Lower leg skin (tissue), 4 donors: ENCODE results near the gene RSKR. TPM values are rescaled to one million over a fixed set of nuclear protein-coding genes. Genes with fewer than 3 reads are reported as not detected.
"Not testable (repeated sequence)": the region's sequence is repeated elsewhere in the genome, so short reads cannot be mapped to it uniquely, and the experiment has no call there.

Experiments
- DNase-seq, 2 donors: peaks; one replicate each; pipeline ENCODE4 v3.0.0-alpha.2; 2019; ENCODE audit warnings: low spot score in 2 of 2
- H3K4me3 ChIP-seq: fragments of 200-600 bp; sonication (generic); 2 replicates; pipeline ENCODE4 v1.5.1; 2017; ENCODE audit warnings: mild to moderate bottlenecking, low read depth; ENCODE audit not compliant: poor library complexity, severe bottlenecking
- POLR2A ChIP-seq, 2 donors: fragments of 450-650 bp; IDR thresholded peaks; one replicate each; pipeline ENCODE4 v1.6.1; 2016 to 2017; ENCODE audit warnings: antibody characterized with exemption in 2 of 2, mild to moderate bottlenecking in 1 of 2, moderate library complexity in 1 of 2
- WGBS, 2 donors: methylation state at CpG; one replicate each; pipeline ENCODE4 v1.1.5; 2018; 5-methylcytosine and 5-hydroxymethylcytosine counted together
- intact Hi-C: fragments of 100-400 bp; cut with DNase I; formaldehyde crosslinking; loops from one replicate; pipeline ENCODE4 v1.15.0; 2023; ENCODE audit warnings: low total_unique reads
- total RNA-seq, 4 donors: library from RNA; depleted of rRNA; stranded (reverse); fragments of >200 nt; gene quantifications; one replicate each; pipeline ENCODE4 v1.1.0, GENCODE V29; 2016
- TF ChIP-seq, protein P1 (sequence below), 3 donors: fragments of 450-650 bp; IDR thresholded peaks; one replicate each; pipeline ENCODE4 v1.5.1; 2016; ENCODE audit warnings: antibody characterized with exemption in 3 of 3, mild to moderate bottlenecking in 3 of 3, moderate library complexity in 2 of 3

RSKR gene
- 1 to 10 TPM; 6.7 to 8.7 (median 6.9) TPM for total RNA-seq

- no peak for TF ChIP-seq POLR2A (IDR thresholded peaks at IDR 0.05)
- TF ChIP-seq, protein P1, sequence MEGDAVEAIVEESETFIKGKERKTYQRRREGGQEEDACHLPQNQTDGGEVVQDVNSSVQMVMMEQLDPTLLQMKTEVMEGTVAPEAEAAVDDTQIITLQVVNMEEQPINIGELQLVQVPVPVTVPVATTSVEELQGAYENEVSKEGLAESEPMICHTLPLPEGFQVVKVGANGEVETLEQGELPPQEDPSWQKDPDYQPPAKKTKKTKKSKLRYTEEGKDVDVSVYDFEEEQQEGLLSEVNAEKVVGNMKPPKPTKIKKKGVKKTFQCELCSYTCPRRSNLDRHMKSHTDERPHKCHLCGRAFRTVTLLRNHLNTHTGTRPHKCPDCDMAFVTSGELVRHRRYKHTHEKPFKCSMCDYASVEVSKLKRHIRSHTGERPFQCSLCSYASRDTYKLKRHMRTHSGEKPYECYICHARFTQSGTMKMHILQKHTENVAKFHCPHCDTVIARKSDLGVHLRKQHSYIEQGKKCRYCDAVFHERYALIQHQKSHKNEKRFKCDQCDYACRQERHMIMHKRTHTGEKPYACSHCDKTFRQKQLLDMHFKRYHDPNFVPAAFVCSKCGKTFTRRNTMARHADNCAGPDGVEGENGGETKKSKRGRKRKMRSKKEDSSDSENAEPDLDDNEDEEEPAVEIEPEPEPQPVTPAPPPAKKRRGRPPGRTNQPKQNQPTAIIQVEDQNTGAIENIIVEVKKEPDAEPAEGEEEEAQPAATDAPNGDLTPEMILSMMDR (IDR thresholded peaks at IDR 0.05), result no peak
- 66 to 75% methylated on average over 5 of the region's 5 CpGs for WGBS, 2 donors
- intact Hi-C loops, result no loop called here
- DNase-seq, result no peak
- H3K4me3 ChIP-seq, result no peak within 1 kb of the TSS
Measured at GRCh38 chr17:28613931-28614381, at the start of gene RSKR. RSKR (minus strand) TSS chr17:28614185; CDS start chr17:28614161, 24 bp downstream.

GRCh38 chr17:28663723-28664122, 49.7 kb upstream of the RSKR start:
- intact Hi-C loops, result no loop called here
- peak in 1 of 2 donors; percentile 13 for DNase-seq
- no peak for TF ChIP-seq POLR2A (IDR thresholded peaks at IDR 0.05)
- TF ChIP-seq, protein P1 (IDR thresholded peaks at IDR 0.05), result no peak
- H3K4me3 ChIP-seq, result no peak overlapping the region

DNA sequence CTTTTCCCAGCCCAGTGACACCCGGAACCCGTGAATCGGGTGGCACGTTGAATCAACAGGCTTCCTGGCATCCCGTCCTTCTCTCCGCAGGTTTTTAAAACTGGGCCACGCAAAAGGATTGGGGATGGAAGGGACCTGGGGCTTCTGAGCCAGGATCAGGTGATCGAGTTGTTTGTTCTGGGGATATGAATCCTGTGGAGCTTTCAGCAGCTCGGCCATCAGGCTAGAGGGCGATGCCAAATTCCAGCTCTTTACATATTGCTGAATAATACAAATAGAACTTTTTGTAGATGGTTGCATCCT, 48.5 kb upstream of the RSKR start:
- peak overlapping the region; percentile 68 for H3K4me3 ChIP-seq
- 0% methylated on average over 10 of the region's 10 CpGs for WGBS, 2 donors
- TF ChIP-seq POLR2A (IDR thresholded peaks at IDR 0.05), result no peak
- TF ChIP-seq, protein P1 (IDR thresholded peaks at IDR 0.05), result no peak
- DNase-seq, result no peak
- intact Hi-C loops, result no loop called here

- WGBS, 2 donors, result 0 to 1% methylated on average over 66 of the region's 66 CpGs
- peak within 1 kb of the TSS; percentile 68 for H3K4me3 ChIP-seq
- intact Hi-C loops, result no loop called here
- peak in 1 of 2 donors; percentile 88 for TF ChIP-seq POLR2A (IDR thresholded peaks at IDR 0.05)
- TF ChIP-seq, protein P1 (IDR thresholded peaks at IDR 0.05), result no peak
- peak; percentile 90 to 98 for DNase-seq
Measured at GRCh38 chr17:28661635-28662526, 47.9 kb upstream of the RSKR start, which contains the start of the genes SDF2 and SUPT6H. SDF2 (minus strand) TSS chr17:28661906; CDS start chr17:28661876, 30 bp downstream. SUPT6H (plus strand) TSS chr17:28662205; CDS start chr17:28673402, 11,197 bp downstream.

GRCh38 chr17:28659497-28659881, 45.5 kb upstream of the RSKR start:
- 95 to 97% methylated on average over 5 to 23 of the region's 23 CpGs for WGBS, 2 donors
- DNase-seq, intact Hi-C loops, H3K4me3 ChIP-seq: not testable (repeated sequence)

DNA sequence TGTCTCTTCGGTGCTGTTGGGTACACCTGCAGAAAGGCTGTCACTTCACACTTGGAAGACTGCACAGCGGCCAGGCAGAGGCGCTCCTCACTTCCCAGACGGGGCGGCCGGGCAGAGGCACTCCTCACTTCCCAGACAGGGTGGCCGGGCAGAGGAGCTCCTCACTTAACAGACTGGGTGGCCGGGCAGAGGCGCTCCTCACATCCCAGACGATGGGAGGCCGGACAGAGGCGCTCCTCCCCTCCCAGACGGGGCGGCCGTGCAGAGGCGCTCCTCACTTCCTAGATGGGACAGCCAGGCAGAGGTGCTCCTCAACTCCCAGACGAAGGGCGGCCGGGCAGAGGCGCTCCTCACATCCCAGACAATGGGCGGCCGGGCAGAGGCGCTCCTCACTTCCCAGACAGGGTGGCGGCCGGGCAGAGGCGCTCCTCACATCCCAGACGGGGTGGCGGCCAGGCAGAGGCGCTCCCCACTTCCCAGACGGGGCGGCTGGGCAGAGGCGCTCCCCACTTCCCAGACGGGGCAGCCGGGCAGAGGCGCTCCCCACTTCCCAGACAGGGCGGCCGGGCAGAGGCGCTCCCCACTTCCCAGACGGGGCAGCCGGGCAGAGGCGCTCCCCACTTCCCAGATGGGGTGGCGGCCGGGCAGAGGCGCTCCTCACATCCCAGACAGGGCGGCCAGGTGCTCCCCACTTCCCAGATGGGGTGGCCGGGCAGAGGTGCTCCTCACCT, 44.9 kb upstream of the RSKR start:
- intact Hi-C loops, H3K4me3 ChIP-seq: not testable (repeated sequence)
- DNase-seq, result peak in 1 of 2 donors; percentile 78
- WGBS, 2 donors, result 95 to 97% methylated on average over 37 of the region's 46 CpGs

DNA sequence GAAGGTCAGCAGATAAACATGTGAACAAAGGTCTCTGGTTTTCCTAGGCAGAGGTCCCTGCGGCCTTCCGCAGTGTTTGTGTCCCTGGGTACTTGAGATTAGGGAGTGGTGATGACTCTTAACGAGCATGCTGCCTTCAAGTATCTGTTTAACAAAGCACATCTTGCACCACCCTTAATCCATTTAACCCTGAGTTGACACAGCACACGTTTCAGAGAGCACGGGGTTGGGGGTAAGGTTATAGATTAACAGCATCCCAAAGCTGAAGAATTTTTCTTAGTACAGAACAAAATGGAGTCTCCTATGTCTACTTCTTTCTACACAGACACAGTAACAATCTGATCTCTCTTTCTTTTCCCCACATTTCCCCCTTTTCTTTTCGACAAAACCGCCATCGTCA, 44.4 kb upstream of the RSKR start:
- 91 to 93% methylated on average over 8 of the region's 8 CpGs for WGBS, 2 donors
- intact Hi-C loops, DNase-seq, H3K4me3 ChIP-seq: not testable (repeated sequence)
